Measurements from ENCODE around the gene SFT2D1.

DNA sequence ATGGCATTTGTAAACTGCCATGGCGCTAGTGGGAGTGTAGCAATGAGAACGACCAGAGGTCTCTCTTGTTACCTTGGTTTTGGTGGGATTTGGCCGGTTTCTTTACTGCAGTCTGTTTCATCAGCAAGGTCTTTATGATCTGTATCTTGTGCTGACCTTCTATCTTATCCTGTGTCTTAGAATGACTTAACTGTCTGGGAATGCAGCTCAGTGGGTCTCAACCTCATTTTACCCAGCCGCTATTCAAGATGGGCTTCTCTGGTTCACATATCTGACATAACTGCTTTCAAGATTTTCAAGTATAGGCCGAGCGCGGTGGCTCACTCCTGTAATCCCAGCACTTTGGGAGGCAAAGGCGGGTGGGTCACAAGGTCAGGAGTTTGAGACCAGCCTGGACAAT lies 1.9 kb upstream of the SFT2D1 start:
- no peak for TF ChIP-seq ZNF274 (IDR thresholded peaks at IDR 0.05; ENCODE audit: low read depth, low read length)
- TF ChIP-seq YY1 (IDR thresholded peaks at IDR 0.05; ENCODE audit: insufficient read depth, insufficient read length) = no peak
